ENCODE measurements around the gene LRRC59.

Gene LRRC59

DNA sequence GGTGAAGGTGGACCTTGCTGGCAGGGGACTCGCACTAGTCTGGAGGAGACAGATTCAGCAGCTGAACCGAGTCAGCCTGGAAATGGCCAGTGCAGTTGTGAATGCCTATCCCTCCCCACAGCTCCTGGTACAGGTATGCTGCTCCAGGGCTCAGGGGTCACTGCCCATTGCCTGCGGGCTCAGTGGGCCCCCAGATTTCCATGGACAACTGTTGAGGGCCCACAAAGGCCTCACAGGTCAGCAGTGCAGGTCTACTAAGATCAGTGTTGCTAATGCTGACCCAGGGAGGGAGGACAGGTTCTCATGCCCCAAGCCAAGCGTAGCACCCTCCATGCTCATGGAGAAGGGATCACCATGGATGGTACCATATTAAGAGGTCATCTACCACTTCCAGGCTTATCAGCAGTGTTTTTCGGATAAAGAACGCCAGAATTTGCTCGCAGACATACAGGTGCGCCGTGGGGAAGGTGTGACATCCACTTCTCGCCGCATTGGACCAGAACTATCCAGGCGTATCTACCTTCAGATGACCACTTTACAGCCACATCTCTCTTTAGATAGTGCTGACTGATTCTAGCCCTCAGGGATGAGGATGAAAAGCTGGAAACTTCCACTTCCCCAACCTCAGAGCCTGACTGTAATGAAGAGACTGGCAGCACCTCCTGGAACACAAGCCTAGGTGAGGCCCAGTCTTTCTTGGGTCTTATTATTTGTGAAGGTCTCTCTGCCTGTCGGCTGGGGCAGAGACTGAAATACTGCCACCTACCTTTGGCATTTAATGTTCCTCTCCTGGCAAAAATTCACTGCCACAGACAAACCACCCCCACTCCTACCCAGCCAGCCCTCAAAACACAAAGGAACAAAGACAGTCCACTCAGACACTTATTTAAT, 16.7 kb downstream of the LRRC59 start:
- Histone ChIP-seq H3K27me3 (replicated peaks) (no peaks in the 10 kb centered on the region), H3K36me3 (replicated peaks) (peaks cover 56% of the 10 kb centered on the region), H3K4me3 (ENCODE audit: low read depth, low read length) (no peak overlapping the region), H3K27ac (no peak overlapping the region)
- in situ Hi-C loops (cut with HindIII; ENCODE audit: low pct_ligation_motif_present, low sequenced_read_pairs) = no loop called here
- DNase-seq = no peak
- TF ChIP-seq, protein P1, sequence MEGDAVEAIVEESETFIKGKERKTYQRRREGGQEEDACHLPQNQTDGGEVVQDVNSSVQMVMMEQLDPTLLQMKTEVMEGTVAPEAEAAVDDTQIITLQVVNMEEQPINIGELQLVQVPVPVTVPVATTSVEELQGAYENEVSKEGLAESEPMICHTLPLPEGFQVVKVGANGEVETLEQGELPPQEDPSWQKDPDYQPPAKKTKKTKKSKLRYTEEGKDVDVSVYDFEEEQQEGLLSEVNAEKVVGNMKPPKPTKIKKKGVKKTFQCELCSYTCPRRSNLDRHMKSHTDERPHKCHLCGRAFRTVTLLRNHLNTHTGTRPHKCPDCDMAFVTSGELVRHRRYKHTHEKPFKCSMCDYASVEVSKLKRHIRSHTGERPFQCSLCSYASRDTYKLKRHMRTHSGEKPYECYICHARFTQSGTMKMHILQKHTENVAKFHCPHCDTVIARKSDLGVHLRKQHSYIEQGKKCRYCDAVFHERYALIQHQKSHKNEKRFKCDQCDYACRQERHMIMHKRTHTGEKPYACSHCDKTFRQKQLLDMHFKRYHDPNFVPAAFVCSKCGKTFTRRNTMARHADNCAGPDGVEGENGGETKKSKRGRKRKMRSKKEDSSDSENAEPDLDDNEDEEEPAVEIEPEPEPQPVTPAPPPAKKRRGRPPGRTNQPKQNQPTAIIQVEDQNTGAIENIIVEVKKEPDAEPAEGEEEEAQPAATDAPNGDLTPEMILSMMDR (IDR thresholded peaks at IDR 0.05; ENCODE audit: low read depth, low read length, missing control alignments) = peak; percentile 22

DNA sequence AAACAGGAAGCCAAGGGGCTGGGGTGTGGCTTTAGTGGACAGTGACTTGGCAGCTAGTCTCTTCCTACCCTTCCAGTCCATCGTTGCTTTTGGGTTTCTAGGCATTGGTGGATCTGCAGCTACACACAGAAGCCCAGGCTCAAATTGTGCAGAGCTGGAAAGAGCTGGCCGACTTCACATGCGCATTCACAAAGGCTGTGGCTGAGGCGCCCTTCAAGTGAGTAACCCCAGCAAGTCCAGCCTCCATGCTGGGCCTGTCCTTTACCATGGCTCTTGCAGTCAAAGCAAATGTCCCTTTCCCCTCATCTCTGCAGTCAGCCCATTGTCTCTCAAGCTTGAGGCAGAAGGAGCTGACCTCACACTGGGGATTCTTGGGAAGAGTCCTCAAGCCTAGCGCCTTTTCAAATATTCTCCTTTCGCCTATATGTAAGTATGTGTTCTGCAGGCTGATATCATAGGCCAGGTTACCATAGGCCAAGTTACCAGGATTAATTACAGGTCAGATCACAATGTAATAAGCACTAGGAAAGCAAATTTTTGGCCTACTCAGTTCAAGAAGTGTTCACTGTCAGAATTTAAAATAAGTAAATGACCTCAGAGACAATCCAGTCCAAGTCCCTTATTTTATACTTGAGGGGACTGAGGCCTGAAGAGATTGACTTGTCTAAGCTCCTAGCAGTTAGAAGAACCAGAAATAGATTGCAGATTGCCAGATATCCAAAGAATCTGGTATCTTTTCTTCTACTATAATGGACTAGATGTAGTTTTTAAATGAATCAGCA, 17.8 kb downstream of the LRRC59 start:
- in situ Hi-C loops (cut with HindIII; ENCODE audit: low pct_ligation_motif_present, low sequenced_read_pairs) = no loop called here
- H3K36me3 ChIP-seq (replicated peaks) = peaks cover 47% of the 10 kb centered on the region
- TF ChIP-seq, protein P1 (IDR thresholded peaks at IDR 0.05; ENCODE audit: low read depth, low read length, missing control alignments) = no peak
- H3K27me3 ChIP-seq (replicated peaks) = no peaks in the 10 kb centered on the region
- no peak overlapping the region for H3K27ac ChIP-seq
- no peak overlapping the region for H3K4me3 ChIP-seq (ENCODE audit: low read depth, low read length)
- DNase-seq = no peak

- in situ Hi-C loops (cut with HindIII; ENCODE audit: low pct_ligation_motif_present, low sequenced_read_pairs) = no loop called here
- no peak overlapping the region for H3K4me3 ChIP-seq (ENCODE audit: low read depth, low read length)
- TF ChIP-seq, protein P1 (IDR thresholded peaks at IDR 0.05; ENCODE audit: low read depth, low read length, missing control alignments) = no peak
- H3K27ac ChIP-seq = no peak overlapping the region
- peaks cover 14% of the 10 kb centered on the region for H3K36me3 ChIP-seq (replicated peaks)
- no peak for DNase-seq
- H3K27me3 ChIP-seq (replicated peaks) = no peaks in the 10 kb centered on the region
Measured at GRCh38 chr17:50375858-50376538, 21.3 kb downstream of the LRRC59 start.

DNA sequence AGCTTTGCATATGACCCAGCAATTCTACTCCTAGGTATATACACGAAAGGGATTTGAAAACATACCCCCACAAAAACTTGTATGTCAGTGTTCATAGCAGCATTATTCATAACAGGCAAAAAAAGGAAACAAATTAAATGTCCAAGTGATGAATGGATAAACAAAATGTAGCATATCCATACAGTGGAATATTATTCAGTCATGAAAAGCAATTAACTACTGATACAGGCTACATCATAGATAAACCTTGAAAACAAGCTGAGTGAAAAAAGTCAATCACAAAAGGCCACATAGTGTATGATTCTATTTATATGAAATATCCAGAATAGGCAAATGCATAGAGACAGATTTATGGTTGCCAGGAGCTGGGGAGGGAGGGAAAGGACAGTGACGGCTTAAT, 23.6 kb downstream of the LRRC59 start:
- H3K4me3 ChIP-seq (ENCODE audit: low read depth, low read length) = peak overlapping the region; percentile 72
- DNase-seq = no peak
- no peak overlapping the region for H3K27ac ChIP-seq
- peaks cover 18% of the 10 kb centered on the region for H3K36me3 ChIP-seq (replicated peaks)
- in situ Hi-C loops (cut with HindIII; ENCODE audit: low pct_ligation_motif_present, low sequenced_read_pairs) = no loop called here
- TF ChIP-seq, protein P1 (IDR thresholded peaks at IDR 0.05; ENCODE audit: low read depth, low read length, missing control alignments) = no peak
- H3K27me3 ChIP-seq (replicated peaks) = no peaks in the 10 kb centered on the region

- H3K4me3 ChIP-seq (ENCODE audit: low read depth, low read length) = peak within 1 kb of the TSS; percentile 72
- peak within 1 kb of the TSS; percentile 94 for H3K27ac ChIP-seq
- no peaks in the 10 kb centered on the region for H3K27me3 ChIP-seq (replicated peaks)
- TF ChIP-seq, protein P1 (IDR thresholded peaks at IDR 0.05; ENCODE audit: low read depth, low read length, missing control alignments) = no peak
- in situ Hi-C loops (cut with HindIII; ENCODE audit: low pct_ligation_motif_present, low sequenced_read_pairs) = no loop called here
- peak; percentile 82 for DNase-seq
- peaks cover 25% of the 10 kb centered on the region for H3K36me3 ChIP-seq (replicated peaks)
Measured at GRCh38 chr17:50372758-50373556, 24.4 kb downstream of the LRRC59 start, which contains the start of the genes EME1 and MRPL27. Gene EME1 (plus strand): TSS chr17:50373229. CDS start chr17:50375209, 1,980 bp downstream. Gene MRPL27 (minus strand): TSS chr17:50373184. CDS start chr17:50373170, 14 bp downstream.
